DND-41 (cell line): ENCODE results near the gene SMPX.

Experiments
- EZH2 ChIP-seq: IDR thresholded peaks from 3 replicates; pipeline ENCODE4 v1.6.1; 2012; ENCODE audit warnings: borderline replicate concordance, low read depth, mild to moderate bottlenecking, moderate library complexity, low read length, inconsistent platforms; ENCODE audit not compliant: severe bottlenecking
- TF ChIP-seq, protein P1 (sequence below): IDR thresholded peaks from 2 replicates; pipeline ENCODE4 v1.5.1; 2012; ENCODE audit warnings: borderline replicate concordance, low read length, moderate library complexity, mild to moderate bottlenecking; ENCODE audit not compliant: poor library complexity, severe bottlenecking; ENCODE audit errors: extremely low read depth

DNA sequence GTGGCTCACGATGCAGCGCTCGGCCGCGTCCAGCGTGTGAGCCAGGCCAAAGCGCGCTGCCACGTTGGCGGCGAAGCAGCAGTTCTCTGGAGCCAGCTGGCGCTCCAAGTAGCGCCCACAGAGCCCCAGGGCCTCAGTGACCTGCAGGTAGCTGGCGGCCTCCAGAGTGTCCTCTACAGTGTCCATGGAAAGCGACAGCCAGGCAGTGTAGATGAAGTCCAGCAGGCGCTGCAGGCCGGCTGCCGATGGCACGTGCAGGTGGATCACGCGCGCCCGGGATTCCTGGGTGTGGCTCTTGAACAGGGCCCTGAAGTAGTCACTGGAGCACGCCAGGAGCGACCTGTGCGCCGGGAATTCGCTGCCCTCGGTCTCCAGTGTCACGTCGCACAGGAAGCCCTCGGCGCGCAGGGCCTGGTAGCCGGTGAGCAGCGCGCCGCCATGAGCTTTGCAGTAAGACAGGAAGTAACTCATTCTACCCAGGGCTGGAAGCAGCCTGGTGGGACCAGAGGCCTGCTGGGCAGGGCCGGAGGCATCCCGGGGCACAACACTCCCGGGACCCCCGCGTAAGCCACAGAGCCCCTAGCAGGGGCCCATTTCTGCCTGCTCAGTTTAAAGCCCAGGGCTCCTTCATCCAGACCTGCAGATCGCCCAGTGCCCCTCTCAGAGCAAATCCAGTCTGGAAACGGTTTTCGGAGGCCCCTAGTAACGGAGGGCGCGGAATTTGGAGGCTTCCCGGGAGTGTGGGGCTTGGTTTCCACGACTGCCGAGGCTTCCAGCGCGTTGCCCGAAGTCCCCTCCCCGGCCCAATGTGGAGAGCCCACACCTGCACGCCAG lies 100.4 kb downstream of the SMPX start:
- TF ChIP-seq, protein P1, sequence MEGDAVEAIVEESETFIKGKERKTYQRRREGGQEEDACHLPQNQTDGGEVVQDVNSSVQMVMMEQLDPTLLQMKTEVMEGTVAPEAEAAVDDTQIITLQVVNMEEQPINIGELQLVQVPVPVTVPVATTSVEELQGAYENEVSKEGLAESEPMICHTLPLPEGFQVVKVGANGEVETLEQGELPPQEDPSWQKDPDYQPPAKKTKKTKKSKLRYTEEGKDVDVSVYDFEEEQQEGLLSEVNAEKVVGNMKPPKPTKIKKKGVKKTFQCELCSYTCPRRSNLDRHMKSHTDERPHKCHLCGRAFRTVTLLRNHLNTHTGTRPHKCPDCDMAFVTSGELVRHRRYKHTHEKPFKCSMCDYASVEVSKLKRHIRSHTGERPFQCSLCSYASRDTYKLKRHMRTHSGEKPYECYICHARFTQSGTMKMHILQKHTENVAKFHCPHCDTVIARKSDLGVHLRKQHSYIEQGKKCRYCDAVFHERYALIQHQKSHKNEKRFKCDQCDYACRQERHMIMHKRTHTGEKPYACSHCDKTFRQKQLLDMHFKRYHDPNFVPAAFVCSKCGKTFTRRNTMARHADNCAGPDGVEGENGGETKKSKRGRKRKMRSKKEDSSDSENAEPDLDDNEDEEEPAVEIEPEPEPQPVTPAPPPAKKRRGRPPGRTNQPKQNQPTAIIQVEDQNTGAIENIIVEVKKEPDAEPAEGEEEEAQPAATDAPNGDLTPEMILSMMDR = no peak
- no peak for TF ChIP-seq EZH2
